Trophoblast cell (in vitro differentiated cells and primary cell): ENCODE results near the gene CCDC200. TPM values are rescaled to one million over a fixed set of nuclear protein-coding genes. Genes with fewer than 3 reads are reported as not detected.
"Not testable (repeated sequence)": the region's sequence is repeated elsewhere in the genome, so short reads cannot be mapped to it uniquely, and the experiment has no call there.

Experiments
- DNase-seq, 2 donors: peaks; one replicate each; pipeline ENCODE4 v3.0.0-alpha.2; 2016
- H2AFZ ChIP-seq: 2 replicates; pipeline ENCODE4 v1.6.1; 2013; ENCODE audit warnings: low read length, moderate library complexity, mild to moderate bottlenecking; ENCODE audit not compliant: insufficient read depth, poor library complexity
- H2AK5ac ChIP-seq: 2 replicates; pipeline ENCODE4 v1.6.1; 2013; ENCODE audit warnings: mild to moderate bottlenecking, low read length
- H2BK120ac ChIP-seq: 2 replicates; pipeline ENCODE4 v1.6.1; 2013; ENCODE audit warnings: low read length, mild to moderate bottlenecking, moderate library complexity; ENCODE audit not compliant: insufficient read depth, poor library complexity
- H2BK12ac ChIP-seq: 2 replicates; pipeline ENCODE4 v1.6.1; 2013; ENCODE audit warnings: mild to moderate bottlenecking, low read length, moderate library complexity
- H2BK5ac ChIP-seq: 2 replicates; pipeline ENCODE4 v1.6.1; 2013; ENCODE audit warnings: low read length, low read depth, moderate library complexity, mild to moderate bottlenecking; ENCODE audit not compliant: poor library complexity
- H3K14ac ChIP-seq: 2 replicates; pipeline ENCODE4 v1.6.1; 2013; ENCODE audit warnings: mild to moderate bottlenecking, low read length
- H3K18ac ChIP-seq: 2 replicates; pipeline ENCODE4 v1.6.1; 2013; ENCODE audit warnings: mild to moderate bottlenecking, low read length
- H3K23ac ChIP-seq: 2 replicates; pipeline ENCODE4 v1.6.1; 2013; ENCODE audit warnings: low read length
- H3K27ac ChIP-seq: 2 replicates; pipeline ENCODE4 v1.5.1; 2013; ENCODE audit warnings: low read depth, mild to moderate bottlenecking, inconsistent platforms, low read length, moderate library complexity
- H3K27me3 ChIP-seq: 2 replicates; pipeline ENCODE4 v1.6.1; 2013; ENCODE audit warnings: inconsistent platforms, mild to moderate bottlenecking, low read length, moderate library complexity; ENCODE audit not compliant: insufficient read depth
- H3K36me3 ChIP-seq, 2 experiments: 1 replicate in 1 of 2; 2 replicates in 1 of 2; pipeline ENCODE4 v1.6.1; 2013; ENCODE audit warnings: low read length in 2 of 2, mild to moderate bottlenecking in 2 of 2, moderate library complexity in 1 of 2; ENCODE audit not compliant: insufficient read depth in 2 of 2, control insufficient read depth in 1 of 2
- H3K4ac ChIP-seq: 2 replicates; pipeline ENCODE4 v1.6.1; 2013; ENCODE audit warnings: low read depth, mild to moderate bottlenecking, low read length, moderate library complexity
- H3K4me1 ChIP-seq, 2 experiments: 1 replicate in 1 of 2; 2 replicates in 1 of 2; pipeline ENCODE4 v1.6.1; 2013; ENCODE audit warnings: low read length in 2 of 2, mild to moderate bottlenecking in 2 of 2, moderate library complexity in 1 of 2; ENCODE audit not compliant: insufficient read depth in 2 of 2, control insufficient read depth in 1 of 2
- H3K4me2 ChIP-seq: 2 replicates; pipeline ENCODE4 v1.6.1; 2013; ENCODE audit warnings: inconsistent platforms, mild to moderate bottlenecking, low read length, moderate library complexity
- H3K4me3 ChIP-seq: 2 replicates; pipeline ENCODE4 v1.5.1; 2013; ENCODE audit warnings: mild to moderate bottlenecking, low read depth, low read length, inconsistent platforms
- H3K79me1 ChIP-seq: one replicate; pipeline ENCODE4 v1.6.1; 2013; ENCODE audit warnings: low read length
- H3K79me2 ChIP-seq: 2 replicates; pipeline ENCODE4 v1.6.1; 2013; ENCODE audit warnings: low read length, mild to moderate bottlenecking; ENCODE audit not compliant: control insufficient read depth, insufficient read depth, poor library complexity
- H3K9ac ChIP-seq: 2 replicates; pipeline ENCODE4 v1.6.1; 2013; ENCODE audit warnings: mild to moderate bottlenecking, low read length
- H3K9me3 ChIP-seq: 2 replicates; pipeline ENCODE4 v1.6.1; 2013; ENCODE audit warnings: low read depth, mild to moderate bottlenecking, control low read depth, inconsistent platforms, low read length; ENCODE audit not compliant: insufficient read depth
- H4K12ac ChIP-seq: 2 replicates; pipeline ENCODE4 v1.6.1; 2013; ENCODE audit warnings: low read depth, mild to moderate bottlenecking, low read length, moderate library complexity
- H4K8ac ChIP-seq: 2 replicates; pipeline ENCODE4 v1.6.1; 2013; ENCODE audit warnings: low read depth, mild to moderate bottlenecking, low read length, moderate library complexity
- H4K91ac ChIP-seq: one replicate; pipeline ENCODE4 v1.6.1; 2013; ENCODE audit warnings: low read depth, mild to moderate bottlenecking, low read length, moderate library complexity
- WGBS: extraction: QIAGEN DNeasy Blood & Tissue Kit; methylation state at CpG from one replicate; pipeline ENCODE4 v1.1.7; 2013; ENCODE audit warnings: missing lambda C conversion rate; ENCODE audit not compliant: insufficient read length, insufficient coverage; ENCODE audit errors: extremely low coverage; 5-methylcytosine and 5-hydroxymethylcytosine counted together
- polyA plus RNA-seq: library from polyadenylated mRNA; stranded (reverse); fragments of 200-250 nt; gene quantifications from 2 replicates; pipeline ENCODE4 v1.2.3, GENCODE V29; 2013

CCDC200 gene
- not detected in 2 replicates for polyA plus RNA-seq

GRCh38 chr17:43228020-43228782 lies at the start of gene CCDC200:
CCDC200 (minus strand) TSS chr17:43228623; CDS start chr17:43228554, 69 bp downstream.
- H3K27me3 ChIP-seq, H3K9ac ChIP-seq, DNase-seq, H2AFZ ChIP-seq, H3K36me3 ChIP-seq, H3K14ac ChIP-seq, H3K4me3 ChIP-seq, H3K9me3 ChIP-seq, H4K12ac ChIP-seq, H3K79me1 ChIP-seq, H2BK5ac ChIP-seq, H2BK120ac ChIP-seq, H2AK5ac ChIP-seq, H3K4ac ChIP-seq, H3K23ac ChIP-seq, H2BK12ac ChIP-seq, H3K79me2 ChIP-seq, H3K27ac ChIP-seq, H3K4me1 ChIP-seq, H3K18ac ChIP-seq, H4K91ac ChIP-seq, H3K4me2 ChIP-seq, H4K8ac ChIP-seq: not testable (repeated sequence)
- no CpG with 5 or more reads among the region's 7 CpGs for WGBS

- H3K18ac ChIP-seq, result not testable (repeated sequence)
Measured at GRCh38 chr17:43272914-43273313, 44.5 kb upstream of the CCDC200 start.

DNA sequence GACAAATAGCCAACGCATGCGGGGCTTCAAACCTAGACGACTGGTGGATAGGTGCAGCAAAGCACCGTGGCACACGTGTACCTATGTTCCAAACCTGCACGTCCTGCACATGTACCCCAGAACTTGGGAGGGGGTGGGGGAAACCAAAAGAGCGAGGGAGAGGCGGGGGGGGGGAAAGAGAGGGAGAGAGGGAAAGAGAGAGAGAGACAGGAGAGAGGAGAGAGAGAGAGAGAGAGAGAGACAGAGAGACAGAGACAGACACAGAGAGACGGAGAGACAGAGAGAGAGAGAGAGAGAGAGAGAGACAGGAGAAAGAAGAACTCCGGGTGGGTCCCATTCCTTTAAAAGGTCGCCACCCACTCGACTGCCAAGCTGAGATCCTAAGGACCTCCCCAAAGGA lies 44.1 kb upstream of the CCDC200 start:
- not testable (repeated sequence) for H3K23ac ChIP-seq, H2BK12ac ChIP-seq, H2AK5ac ChIP-seq, H3K36me3 ChIP-seq, H4K91ac ChIP-seq, H3K14ac ChIP-seq, H3K9me3 ChIP-seq, H3K18ac ChIP-seq, H3K4me3 ChIP-seq, H3K9ac ChIP-seq, H3K4me2 ChIP-seq, DNase-seq, H3K4me1 ChIP-seq, H2BK120ac ChIP-seq, H3K79me1 ChIP-seq, H2AFZ ChIP-seq, H2BK5ac ChIP-seq, H4K12ac ChIP-seq, H3K79me2 ChIP-seq, H4K8ac ChIP-seq, H3K27ac ChIP-seq, H3K27me3 ChIP-seq, H3K4ac ChIP-seq
- WGBS, result no CpG with 5 or more reads among the region's 12 CpGs

More at GRCh38 chr17:43272914-43273313, 44.5 kb upstream of the CCDC200 start:
- H3K4me3 ChIP-seq, H3K14ac ChIP-seq, H3K36me3 ChIP-seq, H3K4ac ChIP-seq, H4K12ac ChIP-seq, DNase-seq, H2BK5ac ChIP-seq, H3K9me3 ChIP-seq, H3K27ac ChIP-seq, H2BK120ac ChIP-seq, H3K27me3 ChIP-seq, H2AFZ ChIP-seq, H3K9ac ChIP-seq, H3K4me2 ChIP-seq, H3K79me1 ChIP-seq, H4K8ac ChIP-seq, H3K79me2 ChIP-seq, H2AK5ac ChIP-seq, H3K23ac ChIP-seq, H4K91ac ChIP-seq, H2BK12ac ChIP-seq, H3K4me1 ChIP-seq: not testable (repeated sequence)
- WGBS, result no CpG with 5 or more reads among the region's 30 CpGs

DNA sequence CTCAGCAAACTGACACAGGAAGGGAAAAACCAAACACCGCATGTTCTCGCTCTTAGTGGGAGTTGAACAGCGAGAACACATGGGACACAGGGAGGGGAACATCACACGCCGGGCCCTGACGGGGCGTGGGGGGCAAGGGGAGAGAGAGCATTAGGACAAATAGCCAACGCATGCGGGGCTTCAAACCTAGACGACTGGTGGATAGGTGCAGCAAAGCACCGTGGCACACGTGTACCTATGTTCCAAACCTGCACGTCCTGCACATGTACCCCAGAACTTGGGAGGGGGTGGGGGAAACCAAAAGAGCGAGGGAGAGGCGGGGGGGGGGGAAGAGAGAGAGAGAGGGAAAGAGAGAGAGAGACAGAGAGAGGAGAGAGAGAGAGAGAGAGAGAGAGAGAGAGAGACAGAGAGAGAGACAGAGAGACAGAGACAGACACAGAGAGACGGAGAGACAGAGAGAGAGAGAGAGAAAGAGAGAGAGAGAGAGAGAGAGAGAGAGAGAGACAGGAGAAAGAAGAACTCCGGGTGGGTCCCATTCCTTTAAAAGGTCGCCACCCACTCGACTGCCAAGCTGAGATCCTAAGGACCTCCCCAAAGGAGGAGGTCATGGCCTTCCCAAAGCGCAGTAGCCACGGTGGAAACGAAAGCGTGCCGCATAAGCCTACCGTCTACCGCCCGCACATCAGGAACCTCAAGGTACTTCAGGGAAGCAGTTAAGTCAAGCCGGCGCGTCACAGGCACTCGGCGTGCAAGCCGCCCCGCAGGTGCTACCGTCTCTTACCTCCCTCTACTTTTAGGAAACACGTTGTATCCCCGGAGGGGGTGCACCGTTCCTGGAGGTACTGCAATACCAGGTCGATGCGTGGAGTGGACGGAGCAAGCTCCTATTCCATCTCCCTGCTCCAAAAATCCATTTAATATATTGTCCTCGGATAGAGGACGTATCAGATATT lies 42.4 kb upstream of the CCDC200 start:
- not testable (repeated sequence) for H3K9me3 ChIP-seq, H3K4ac ChIP-seq, H2BK12ac ChIP-seq, H3K27me3 ChIP-seq, DNase-seq, H2AFZ ChIP-seq, H3K79me1 ChIP-seq, H3K36me3 ChIP-seq, H3K4me1 ChIP-seq, H4K12ac ChIP-seq, H2AK5ac ChIP-seq, H3K14ac ChIP-seq, H3K79me2 ChIP-seq, H3K4me2 ChIP-seq, H2BK5ac ChIP-seq, H3K4me3 ChIP-seq, H2BK120ac ChIP-seq, H4K91ac ChIP-seq, H3K18ac ChIP-seq, H3K9ac ChIP-seq, H4K8ac ChIP-seq, H3K23ac ChIP-seq, H3K27ac ChIP-seq
- no CpG with 5 or more reads among the region's 43 CpGs for WGBS
